Thyroid gland (tissue), 4 donors: ENCODE measurements around the gene PTPRN2.

Experiments
- POLR2A ChIP-seq, 2 donors: fragments of 450-650 bp; IDR thresholded peaks; one replicate each; pipeline ENCODE4 v1.6.1; 2017; ENCODE audit warnings: antibody characterized with exemption in 2 of 2, mild to moderate bottlenecking in 2 of 2, moderate library complexity in 1 of 2
- TF ChIP-seq, protein P1 (sequence below), 6 experiments: fragments of 200-600 bp in 3 of 6; fragments of 450-650 bp in 3 of 6; sonication (generic) in 3 of 6; IDR thresholded peaks; one replicate each; pipeline ENCODE4 v1.5.1; 2016 to 2019; ENCODE audit warnings: antibody characterized with exemption in 6 of 6, mild to moderate bottlenecking in 2 of 6, inconsistent platforms in 1 of 6, moderate library complexity in 1 of 6

GRCh38 chr7:157773361-157773760, 814.3 kb downstream of the PTPRN2 start:
- TF ChIP-seq, protein P1, sequence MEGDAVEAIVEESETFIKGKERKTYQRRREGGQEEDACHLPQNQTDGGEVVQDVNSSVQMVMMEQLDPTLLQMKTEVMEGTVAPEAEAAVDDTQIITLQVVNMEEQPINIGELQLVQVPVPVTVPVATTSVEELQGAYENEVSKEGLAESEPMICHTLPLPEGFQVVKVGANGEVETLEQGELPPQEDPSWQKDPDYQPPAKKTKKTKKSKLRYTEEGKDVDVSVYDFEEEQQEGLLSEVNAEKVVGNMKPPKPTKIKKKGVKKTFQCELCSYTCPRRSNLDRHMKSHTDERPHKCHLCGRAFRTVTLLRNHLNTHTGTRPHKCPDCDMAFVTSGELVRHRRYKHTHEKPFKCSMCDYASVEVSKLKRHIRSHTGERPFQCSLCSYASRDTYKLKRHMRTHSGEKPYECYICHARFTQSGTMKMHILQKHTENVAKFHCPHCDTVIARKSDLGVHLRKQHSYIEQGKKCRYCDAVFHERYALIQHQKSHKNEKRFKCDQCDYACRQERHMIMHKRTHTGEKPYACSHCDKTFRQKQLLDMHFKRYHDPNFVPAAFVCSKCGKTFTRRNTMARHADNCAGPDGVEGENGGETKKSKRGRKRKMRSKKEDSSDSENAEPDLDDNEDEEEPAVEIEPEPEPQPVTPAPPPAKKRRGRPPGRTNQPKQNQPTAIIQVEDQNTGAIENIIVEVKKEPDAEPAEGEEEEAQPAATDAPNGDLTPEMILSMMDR (IDR thresholded peaks at IDR 0.05) = no peak
- TF ChIP-seq POLR2A (IDR thresholded peaks at IDR 0.05) = no peak
